ENCODE results near the gene CMTM2. TPM values are rescaled to one million over a fixed set of nuclear protein-coding genes. Genes with fewer than 3 reads are reported as not detected.
"Not testable (repeated sequence)": the region's sequence is repeated elsewhere in the genome, so short reads cannot be mapped to it uniquely, and the experiment has no call there.

Gene CMTM2
- polyA plus RNA-seq, 3 donors: 0.16 to 8.0 (median 3.8) TPM

GRCh38 chr16:66551788-66552285 lies 27.4 kb upstream of the CMTM2 start:
- no peak overlapping the region for H3K27ac ChIP-seq (ENCODE audit: low read depth, low read length)
- WGBS, 3 donors: 34 to 44% (median 39%) methylated on average over 8 of the region's 8 CpGs

GRCh38 chr16:66552286-66553177 lies 26.7 kb upstream of the CMTM2 start, which contains the start of gene CKLF:
Gene CKLF (plus strand): TSS chr16:66552576. CDS start chr16:66552716, 140 bp downstream.
- 3 to 7% (median 5%) methylated on average over 63 of the region's 63 CpGs for WGBS, 3 donors
- no peak within 1 kb of the TSS for H3K27ac ChIP-seq (ENCODE audit: low read depth, low read length)

- WGBS, 3 donors: 18 to 30% (median 19%) methylated on average over 8 of the region's 8 CpGs
- H3K27ac ChIP-seq (ENCODE audit: low read depth, low read length): no peak overlapping the region
Observed at GRCh38 chr16:66553223-66553622, 26.0 kb upstream of the CMTM2 start.

GRCh38 chr16:66554021-66554420 lies 25.2 kb upstream of the CMTM2 start:
- WGBS, 3 donors: 87 to 91% (median 88%) methylated on average over 3 of the region's 3 CpGs
- no peak overlapping the region for H3K27ac ChIP-seq (ENCODE audit: low read depth, low read length)

GRCh38 chr16:66554495-66554894 lies 24.8 kb upstream of the CMTM2 start:
- H3K27ac ChIP-seq (ENCODE audit: low read depth, low read length): no peak overlapping the region
- WGBS, 3 donors: 87 to 91% (median 90%) methylated on average over 6 of the region's 6 CpGs

- H3K27ac ChIP-seq (ENCODE audit: low read depth, low read length): no peak overlapping the region
- WGBS, 3 donors: 82 to 89% (median 88%) methylated on average over 1 of the region's 1 CpG
Observed at GRCh38 chr16:66560107-66560506, 19.2 kb upstream of the CMTM2 start.

- no peak overlapping the region for H3K27ac ChIP-seq (ENCODE audit: low read depth, low read length)
- WGBS, 3 donors: 86 to 97% (median 87%) methylated on average over 3 of the region's 3 CpGs
Observed at GRCh38 chr16:66561381-66562080, 17.7 kb upstream of the CMTM2 start.

- H3K27ac ChIP-seq (ENCODE audit: low read depth, low read length): no peak overlapping the region
- WGBS, 3 donors: 74 to 87% (median 76%) methylated on average over 1 of the region's 1 CpG
Observed at GRCh38 chr16:66562409-66562808, 16.9 kb upstream of the CMTM2 start.

GRCh38 chr16:66562986-66563385 lies 16.3 kb upstream of the CMTM2 start:
- H3K27ac ChIP-seq (ENCODE audit: low read depth, low read length): no peak overlapping the region
- WGBS, 3 donors: 75 to 87% (median 77%) methylated on average over 2 of the region's 2 CpGs

- 86 to 88% (median 88%) methylated on average over 2 of the region's 2 CpGs for WGBS, 3 donors
- no peak overlapping the region for H3K27ac ChIP-seq (ENCODE audit: low read depth, low read length)
Observed at GRCh38 chr16:66563574-66564334, 15.5 kb upstream of the CMTM2 start.

GRCh38 chr16:66566051-66566901 lies 13.0 kb upstream of the CMTM2 start, which contains the start of gene CMTM1:
Gene CMTM1 (plus strand): TSS chr16:66566439. CDS start chr16:66566514, 75 bp downstream.
- 94 to 95% (median 95%) methylated on average over 50 to 54 of the region's 54 CpGs for whole genome bisulfite sequencing, 3 donors
- H3K27ac ChIP-seq (ENCODE audit: low read depth, low read length): no peak within 1 kb of the TSS

- 94 to 98% (median 97%) methylated on average over 3 of the region's 3 CpGs for whole genome bisulfite sequencing, 3 donors
- H3K27ac ChIP-seq (ENCODE audit: low read depth, low read length): not testable (repeated sequence)
Observed at GRCh38 chr16:66567270-66567669, 12.0 kb upstream of the CMTM2 start.

GRCh38 chr16:66568355-66568754 lies 10.9 kb upstream of the CMTM2 start:
- 92 to 100% (median 95%) methylated on average over 2 of the region's 2 CpGs for WGBS, 3 donors
- H3K27ac ChIP-seq (ENCODE audit: low read depth, low read length): no peak overlapping the region

- WGBS, 3 donors: 97 to 100% (median 99%) methylated on average over 1 of the region's 1 CpG
Observed at GRCh38 chr16:66569131-66569530, 10.1 kb upstream of the CMTM2 start.

GRCh38 chr16:66569827-66570405 lies 9.3 kb upstream of the CMTM2 start:
- 55 to 69% (median 63%) methylated on average over 3 of the region's 3 CpGs for WGBS, 3 donors
- H3K27ac ChIP-seq (ENCODE audit: low read depth, low read length): no peak overlapping the region

More at GRCh38 chr16:66569131-66569530, 10.1 kb upstream of the CMTM2 start:
- H3K27ac ChIP-seq (ENCODE audit: low read depth, low read length): no peak overlapping the region

GRCh38 chr16:66572356-66572755 lies 6.9 kb upstream of the CMTM2 start:
- WGBS, 3 donors: 36 to 80% (median 52%) methylated on average over 2 of the region's 2 CpGs
- H3K27ac ChIP-seq (ENCODE audit: low read depth, low read length): no peak overlapping the region

- 77 to 94% (median 94%) methylated on average over 1 of the region's 1 CpG for WGBS, 3 donors
Observed at GRCh38 chr16:66574081-66574480, 5.2 kb upstream of the CMTM2 start.

More at GRCh38 chr16:66574081-66574480, 5.2 kb upstream of the CMTM2 start:
- H3K27ac ChIP-seq (ENCODE audit: low read depth, low read length): no peak overlapping the region

Data from adipose tissue (tissue), 3 donors.